GM12878 (cell line): Measurements from ENCODE around the gene IL1RL1. TPM values are rescaled to one million over a fixed set of nuclear protein-coding genes. Genes with fewer than 3 reads are reported as not detected.

ENCODE experiments used
- CEBPZ ChIP-seq: fragments of 150-350 bp; IDR thresholded peaks from 2 replicates; pipeline ENCODE4 v1.6.1; 2016; ENCODE audit warnings: low read depth, low read length
- CREM ChIP-seq: IDR thresholded peaks from 2 replicates; pipeline ENCODE4 v1.6.1; 2014; ENCODE audit warnings: antibody characterized with exemption, low read depth
- CUX1 ChIP-seq: IDR thresholded peaks from 2 replicates; pipeline ENCODE4 v1.6.1; 2012; ENCODE audit warnings: improper control_type of control experiment, low read depth, low read length; ENCODE audit not compliant: insufficient replicate concordance
- E4F1 ChIP-seq: fragments of 450-650 bp; IDR thresholded peaks from 2 replicates; pipeline ENCODE4 v1.6.1; 2018; ENCODE audit warnings: borderline replicate concordance, mild to moderate bottlenecking; ENCODE audit not compliant: partially characterized antibody
- MAX ChIP-seq: IDR thresholded peaks from 2 replicates; pipeline ENCODE4 v1.6.1; 2012; ENCODE audit warnings: low read depth, low read length, improper control_type of control experiment
- MLLT1 ChIP-seq: fragments of 450-650 bp; IDR thresholded peaks from 2 replicates; pipeline ENCODE4 v1.6.1; 2016; ENCODE audit warnings: mild to moderate bottlenecking
- MTA2 ChIP-seq: fragments of 450-650 bp; IDR thresholded peaks from 2 replicates; pipeline ENCODE4 v1.6.1; 2016; ENCODE audit warnings: low read depth, mild to moderate bottlenecking, moderate library complexity
- NFXL1 ChIP-seq: fragments of 450-650 bp; IDR thresholded peaks from 2 replicates; pipeline ENCODE4 v1.6.1; 2017; ENCODE audit warnings: antibody characterized with exemption, mild to moderate bottlenecking, borderline replicate concordance
- POU2F2 ChIP-seq: IDR thresholded peaks from 3 replicates; pipeline ENCODE4 v1.6.1; 2011; ENCODE audit warnings: low read depth, mild to moderate bottlenecking, low read length, borderline replicate concordance
- RBBP5 ChIP-seq: fragments of 200-600 bp; sonication (generic); conservative IDR thresholded peaks from 2 replicates; pipeline ENCODE4 v1.6.1; 2016
- RELB ChIP-seq: fragments of 450-650 bp; IDR thresholded peaks from 2 replicates; pipeline ENCODE4 v1.6.1; 2017; ENCODE audit warnings: low read depth, mild to moderate bottlenecking, moderate library complexity
- SIN3A ChIP-seq: IDR thresholded peaks from 2 replicates; pipeline ENCODE4 v1.6.1; 2012; ENCODE audit warnings: low read depth, low read length, improper control_type of control experiment
- SMC3 ChIP-seq: IDR thresholded peaks from 2 replicates; pipeline ENCODE4 v1.6.1; 2011; ENCODE audit warnings: low read length, improper control_type of control experiment, borderline replicate concordance
- ZBED1 ChIP-seq: IDR thresholded peaks from 2 replicates; pipeline ENCODE4 v1.6.1; 2016; ENCODE audit warnings: borderline replicate concordance
- ZNF217 ChIP-seq: fragments of 450-650 bp; IDR thresholded peaks from 2 replicates; pipeline ENCODE4 v1.6.1; 2017; ENCODE audit warnings: antibody characterized with exemption, mild to moderate bottlenecking
- polyA plus RNA-seq, 11 experiments: library from polyadenylated mRNA; depleted of rRNA in 4 of 11; unstranded in 6 of 11; stranded (reverse) in 5 of 11; fragments of >200 nt; fragmentation: Nextera tagmentation in 4 of 11; fragmentation: Illumina TruSeq in 1 of 11; extraction: Ambion mirVana in 4 of 11; extraction: Trizol in 1 of 11; gene quantifications; 1 replicate in 1 of 11; 2 replicates in 10 of 11; pipeline versions ENCODE4 v1.2.1 to v1.2.3, GENCODE V29; 2011 to 2016; ENCODE audit warnings: inconsistent platforms in 2 of 11, missing spikeins in 2 of 11, low read depth in 1 of 11
- total RNA-seq, 4 experiments: library from RNA; depleted of rRNA in 3 of 4; stranded (reverse); fragments of >200 nt in 3 of 4; fragmentation: Illumina TruSeq in 1 of 4; extraction: Trizol in 1 of 4; gene quantifications; 2 replicates each; pipeline versions ENCODE4 v1.2.1 to v1.2.3, GENCODE V29; 2013 to 2021

Gene IL1RL1
- total and polyA plus RNA-seq, 10 of the 15 experiments (the other 5 are each of a cell fraction or from before 2014, with no cell fraction given) = 0.08 to 0.18 TPM; not detected in 8

GRCh38 chr2:102386867-102387541 is 75.6 kb downstream of the IL1RL1 start (continued):
- TF ChIP-seq E4F1 = no peak
- TF ChIP-seq RBBP5 = no peak
- no peak for TF ChIP-seq MAX
- no peak for TF ChIP-seq CEBPZ
- TF ChIP-seq SMC3 = no peak
- no peak for TF ChIP-seq POU2F2
- no peak for TF ChIP-seq MLLT1
- TF ChIP-seq ZNF217 = no peak
- no peak for TF ChIP-seq MTA2
- no peak for TF ChIP-seq NFXL1
- peak; percentile 36; the same call in 1 of the 2 replicates for TF ChIP-seq ZBED1
- no peak for TF ChIP-seq RELB
- TF ChIP-seq CREM = 0 out of 2 replicates have a peak, but pooled peaks have one; percentile 8
- TF ChIP-seq CUX1 = no peak
- no peak for TF ChIP-seq SIN3A
